Neural cell (in vitro differentiated cells): ENCODE results near the gene NFIB. TPM values are rescaled to one million over a fixed set of nuclear protein-coding genes. Genes with fewer than 3 reads are reported as not detected.

Source experiments
- H2AFZ ChIP-seq: fragments of 200-600, 300-800 bp; sonication (generic), shearing (Covaris generic); 2 replicates; pipeline ENCODE4 v1.6.0; 2014; ENCODE audit warnings: low read depth, mild to moderate bottlenecking, antibody characterized with exemption, low read length, moderate library complexity
- H3F3A ChIP-seq: fragments of 200-600 bp; shearing (Covaris generic); 2 replicates; pipeline ENCODE4 v1.6.1; 2016; ENCODE audit warnings: mild to moderate bottlenecking, moderate library complexity, mixed read lengths, antibody characterized with exemption, low read length; ENCODE audit not compliant: insufficient read depth, poor library complexity, severe bottlenecking
- H3K27ac ChIP-seq: fragments of 200-600, 300-800 bp; sonication (generic), shearing (Covaris generic); 2 replicates; pipeline ENCODE4 v1.5.1; 2014; ENCODE audit warnings: mild to moderate bottlenecking, low read length, moderate library complexity
- H3K27me3 ChIP-seq: fragments of 300-800, 200-600 bp; sonication (generic), shearing (Covaris generic); 2 replicates; pipeline ENCODE4 v1.6.0; 2014; ENCODE audit warnings: mild to moderate bottlenecking, low read depth, low read length, moderate library complexity; ENCODE audit not compliant: insufficient read depth
- H3K36me3 ChIP-seq: fragments of 300-800, 200-600 bp; sonication (generic), shearing (Covaris generic); 2 replicates; pipeline ENCODE4 v1.5.1; 2014; ENCODE audit warnings: mild to moderate bottlenecking, antibody characterized with exemption, low read length, moderate library complexity; ENCODE audit not compliant: insufficient read depth
- H3K4me2 ChIP-seq: fragments of 300-800, 200-600 bp; sonication (generic), shearing (Covaris generic); 2 replicates; pipeline ENCODE4 v1.6.0; 2014; ENCODE audit warnings: mild to moderate bottlenecking, low read length
- H3K4me3 ChIP-seq: fragments of 300-800, 200-600 bp; sonication (generic), shearing (Covaris generic); 2 replicates; pipeline ENCODE4 v1.5.1; 2014; ENCODE audit warnings: mild to moderate bottlenecking, low read length, moderate library complexity
- H3K79me2 ChIP-seq: fragments of 200-600 bp; shearing (Covaris generic); replicated peaks from 2 replicates; pipeline ENCODE4 v1.6.0; 2014; ENCODE audit warnings: mild to moderate bottlenecking, low read length, moderate library complexity; ENCODE audit not compliant: insufficient read depth
- H3K9ac ChIP-seq: fragments of 300-800, 200-600 bp; sonication (generic), shearing (Covaris generic); 2 replicates; pipeline ENCODE4 v1.6.1; 2016; ENCODE audit warnings: mild to moderate bottlenecking, low read length, mixed read lengths
- H3K9me2 ChIP-seq: fragments of 200-600 bp; shearing (Covaris generic); 2 replicates; pipeline ENCODE4 v1.6.1; 2016; ENCODE audit warnings: mild to moderate bottlenecking, low read length, mixed read lengths; ENCODE audit not compliant: insufficient read depth
- H3K9me3 ChIP-seq: fragments of 200-600, 300-800 bp; sonication (generic), shearing (Covaris generic); 2 replicates; pipeline ENCODE4 v1.6.1; 2016; ENCODE audit warnings: mild to moderate bottlenecking, mixed run types, low read length, moderate library complexity, mixed read lengths
- H4K20me1 ChIP-seq: fragments of 200-600 bp; shearing (Covaris generic); 2 replicates; pipeline ENCODE4 v1.6.1; 2016; ENCODE audit warnings: mild to moderate bottlenecking, mixed run types; ENCODE audit not compliant: insufficient read depth
- EP300 ChIP-seq: fragments of 450-650 bp; conservative IDR thresholded peaks from 2 replicates; pipeline ENCODE4 v1.6.1; 2014; ENCODE audit warnings: antibody characterized with exemption, mild to moderate bottlenecking, moderate library complexity; ENCODE audit not compliant: poor library complexity, severe bottlenecking
- EZH2 ChIP-seq: fragments of 200-600, 300-800 bp; shearing (Covaris generic), sonication (generic); IDR thresholded peaks from 2 replicates; pipeline ENCODE4 v1.6.1; 2014; ENCODE audit warnings: antibody characterized with exemption, low read length, borderline replicate concordance, mild to moderate bottlenecking; ENCODE audit not compliant: insufficient read depth, poor library complexity, severe bottlenecking
- MXI1 ChIP-seq: fragments of 450-650 bp; conservative IDR thresholded peaks from 2 replicates; pipeline ENCODE4 v1.6.1; 2014; ENCODE audit warnings: antibody characterized with exemption, mild to moderate bottlenecking; ENCODE audit not compliant: poor library complexity, severe bottlenecking
- POLR2AphosphoS5 ChIP-seq: IDR thresholded peaks from 2 replicates; pipeline ENCODE4 v1.6.1; 2012
- RAD21 ChIP-seq: fragments of 450-650 bp; conservative IDR thresholded peaks from 2 replicates; pipeline ENCODE4 v1.6.1; 2014; ENCODE audit warnings: antibody characterized with exemption, mild to moderate bottlenecking, moderate library complexity
- SMC3 ChIP-seq: fragments of 450-650 bp; conservative IDR thresholded peaks from 2 replicates; pipeline ENCODE4 v1.6.1; 2014; ENCODE audit warnings: antibody characterized with exemption, mild to moderate bottlenecking, moderate library complexity; ENCODE audit not compliant: poor library complexity
- TAF1 ChIP-seq: IDR thresholded peaks from 2 replicates; pipeline ENCODE4 v1.6.1; 2012; ENCODE audit warnings: low read depth
- polyA plus RNA-seq: library from polyadenylated mRNA; depleted of rRNA; stranded (reverse); fragments of >200 nt; gene quantifications from 2 replicates; pipeline ENCODE4 v1.2.3, GENCODE V29; 2014
- TF ChIP-seq, protein P1 (sequence below): fragments of 450-650 bp; IDR thresholded peaks from 2 replicates; pipeline ENCODE4 v1.5.1; 2014; ENCODE audit warnings: antibody characterized with exemption, mild to moderate bottlenecking, moderate library complexity; ENCODE audit not compliant: poor library complexity, severe bottlenecking
- TF ChIP-seq, protein P2 (sequence below): IDR thresholded peaks from 2 replicates; pipeline ENCODE4 v1.6.1; 2012; ENCODE audit warnings: borderline replicate concordance

NFIB gene
- polyA plus RNA-seq, 1 donor from 2014 or later = 0.73 TPM

DNA sequence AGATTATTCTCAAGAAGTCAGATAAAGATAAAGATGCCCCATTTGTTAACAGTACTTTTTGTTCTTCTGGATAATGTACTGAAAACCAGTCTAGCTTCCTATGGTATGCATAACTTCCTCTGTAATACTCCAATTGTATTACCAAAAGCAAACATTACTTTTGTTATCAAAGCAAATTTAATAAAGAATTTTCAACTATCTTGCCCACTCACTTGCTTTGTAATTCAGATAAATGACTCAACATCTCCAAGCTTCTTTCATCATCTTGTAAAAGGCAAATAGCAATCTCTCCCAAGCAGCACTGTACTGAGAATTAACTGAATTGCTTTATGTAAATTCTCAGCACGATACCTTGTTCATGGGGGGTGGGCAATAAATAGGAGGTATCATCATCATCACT, 98.3 kb downstream of the NFIB start:
- no peaks in the 10 kb centered on the region for H3F3A ChIP-seq

DNA sequence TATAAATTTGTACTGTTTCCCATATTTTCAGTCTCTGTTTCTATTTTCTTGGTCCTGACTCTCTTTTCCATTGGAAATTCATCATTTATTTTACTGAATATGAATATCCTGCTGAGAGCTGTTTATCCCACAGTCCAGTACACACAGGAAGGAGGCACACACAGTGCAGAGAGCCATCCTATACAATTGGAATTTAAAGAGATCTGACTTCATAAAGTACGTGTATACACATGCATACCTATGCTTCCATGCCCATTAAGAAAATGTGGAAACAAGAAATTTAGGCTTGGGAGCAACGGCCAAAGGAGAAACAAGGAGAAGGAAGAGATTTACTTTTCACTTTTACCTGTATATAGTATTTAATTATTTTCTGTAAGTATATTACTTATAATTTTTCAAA, 99.2 kb downstream of the NFIB start:
- H3K79me2 ChIP-seq = no peaks in the 10 kb centered on the region
- no peaks in the 10 kb centered on the region for H3K27me3 ChIP-seq
- no peak overlapping the region for H3K9ac ChIP-seq
- H3K4me2 ChIP-seq = no peak overlapping the region
- H3K9me2 ChIP-seq = no peaks in the 10 kb centered on the region
- H4K20me1 ChIP-seq = no peaks in the 10 kb centered on the region
- no peaks in the 10 kb centered on the region for H3F3A ChIP-seq
- no peak overlapping the region for H3K4me3 ChIP-seq
- no peak for TF ChIP-seq EP300
- TF ChIP-seq, protein P1, sequence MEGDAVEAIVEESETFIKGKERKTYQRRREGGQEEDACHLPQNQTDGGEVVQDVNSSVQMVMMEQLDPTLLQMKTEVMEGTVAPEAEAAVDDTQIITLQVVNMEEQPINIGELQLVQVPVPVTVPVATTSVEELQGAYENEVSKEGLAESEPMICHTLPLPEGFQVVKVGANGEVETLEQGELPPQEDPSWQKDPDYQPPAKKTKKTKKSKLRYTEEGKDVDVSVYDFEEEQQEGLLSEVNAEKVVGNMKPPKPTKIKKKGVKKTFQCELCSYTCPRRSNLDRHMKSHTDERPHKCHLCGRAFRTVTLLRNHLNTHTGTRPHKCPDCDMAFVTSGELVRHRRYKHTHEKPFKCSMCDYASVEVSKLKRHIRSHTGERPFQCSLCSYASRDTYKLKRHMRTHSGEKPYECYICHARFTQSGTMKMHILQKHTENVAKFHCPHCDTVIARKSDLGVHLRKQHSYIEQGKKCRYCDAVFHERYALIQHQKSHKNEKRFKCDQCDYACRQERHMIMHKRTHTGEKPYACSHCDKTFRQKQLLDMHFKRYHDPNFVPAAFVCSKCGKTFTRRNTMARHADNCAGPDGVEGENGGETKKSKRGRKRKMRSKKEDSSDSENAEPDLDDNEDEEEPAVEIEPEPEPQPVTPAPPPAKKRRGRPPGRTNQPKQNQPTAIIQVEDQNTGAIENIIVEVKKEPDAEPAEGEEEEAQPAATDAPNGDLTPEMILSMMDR = no peak
- TF ChIP-seq TAF1 = no peak
- no peak for TF ChIP-seq EZH2
- no peak for TF ChIP-seq RAD21
- no peak for TF ChIP-seq SMC3
- no peak for TF ChIP-seq MXI1
- TF ChIP-seq, protein P2, sequence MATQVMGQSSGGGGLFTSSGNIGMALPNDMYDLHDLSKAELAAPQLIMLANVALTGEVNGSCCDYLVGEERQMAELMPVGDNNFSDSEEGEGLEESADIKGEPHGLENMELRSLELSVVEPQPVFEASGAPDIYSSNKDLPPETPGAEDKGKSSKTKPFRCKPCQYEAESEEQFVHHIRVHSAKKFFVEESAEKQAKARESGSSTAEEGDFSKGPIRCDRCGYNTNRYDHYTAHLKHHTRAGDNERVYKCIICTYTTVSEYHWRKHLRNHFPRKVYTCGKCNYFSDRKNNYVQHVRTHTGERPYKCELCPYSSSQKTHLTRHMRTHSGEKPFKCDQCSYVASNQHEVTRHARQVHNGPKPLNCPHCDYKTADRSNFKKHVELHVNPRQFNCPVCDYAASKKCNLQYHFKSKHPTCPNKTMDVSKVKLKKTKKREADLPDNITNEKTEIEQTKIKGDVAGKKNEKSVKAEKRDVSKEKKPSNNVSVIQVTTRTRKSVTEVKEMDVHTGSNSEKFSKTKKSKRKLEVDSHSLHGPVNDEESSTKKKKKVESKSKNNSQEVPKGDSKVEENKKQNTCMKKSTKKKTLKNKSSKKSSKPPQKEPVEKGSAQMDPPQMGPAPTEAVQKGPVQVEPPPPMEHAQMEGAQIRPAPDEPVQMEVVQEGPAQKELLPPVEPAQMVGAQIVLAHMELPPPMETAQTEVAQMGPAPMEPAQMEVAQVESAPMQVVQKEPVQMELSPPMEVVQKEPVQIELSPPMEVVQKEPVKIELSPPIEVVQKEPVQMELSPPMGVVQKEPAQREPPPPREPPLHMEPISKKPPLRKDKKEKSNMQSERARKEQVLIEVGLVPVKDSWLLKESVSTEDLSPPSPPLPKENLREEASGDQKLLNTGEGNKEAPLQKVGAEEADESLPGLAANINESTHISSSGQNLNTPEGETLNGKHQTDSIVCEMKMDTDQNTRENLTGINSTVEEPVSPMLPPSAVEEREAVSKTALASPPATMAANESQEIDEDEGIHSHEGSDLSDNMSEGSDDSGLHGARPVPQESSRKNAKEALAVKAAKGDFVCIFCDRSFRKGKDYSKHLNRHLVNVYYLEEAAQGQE = no peak
- no peak for TF ChIP-seq POLR2AphosphoS5
- H3K27ac ChIP-seq = no peak overlapping the region
- H2AFZ ChIP-seq = no peak overlapping the region
- H3K36me3 ChIP-seq = no peaks in the 10 kb centered on the region
- no peaks in the 10 kb centered on the region for H3K9me3 ChIP-seq

More for the DNA sequence above, 98.3 kb downstream of the NFIB start:
- Histone ChIP-seq H3K9ac (no peak overlapping the region), H3K27ac (no peak overlapping the region), H3K4me2 (no peak overlapping the region), H3K9me2 (no peaks in the 10 kb centered on the region), H3K9me3 (no peaks in the 10 kb centered on the region), H3K36me3 (no peaks in the 10 kb centered on the region), H3K27me3 (no peaks in the 10 kb centered on the region), H3K79me2 (no peaks in the 10 kb centered on the region), H2AFZ (no peak overlapping the region), H3K4me3 (no peak overlapping the region), H4K20me1 (no peaks in the 10 kb centered on the region)
- TF ChIP-seq POLR2AphosphoS5 (no peak), TAF1 (no peak), RAD21 (no peak), MXI1 (no peak), EP300 (no peak), SMC3 (no peak)
- TF ChIP-seq, protein P2 = no peak
- TF ChIP-seq, protein P1 = no peak
